GM20431 (cell line): ENCODE measurements around the gene AGAP1.

Source experiments
- in situ Hi-C: fragments of 300-500 bp; cut with MseI, MboI; formaldehyde crosslinking; loops from one replicate; pipeline ENCODE4 v1.15.0; 2020; ENCODE audit warnings: low sequenced_read_pairs; ENCODE audit not compliant: unreplicated experiment

The AGAP1 gene

DNA sequence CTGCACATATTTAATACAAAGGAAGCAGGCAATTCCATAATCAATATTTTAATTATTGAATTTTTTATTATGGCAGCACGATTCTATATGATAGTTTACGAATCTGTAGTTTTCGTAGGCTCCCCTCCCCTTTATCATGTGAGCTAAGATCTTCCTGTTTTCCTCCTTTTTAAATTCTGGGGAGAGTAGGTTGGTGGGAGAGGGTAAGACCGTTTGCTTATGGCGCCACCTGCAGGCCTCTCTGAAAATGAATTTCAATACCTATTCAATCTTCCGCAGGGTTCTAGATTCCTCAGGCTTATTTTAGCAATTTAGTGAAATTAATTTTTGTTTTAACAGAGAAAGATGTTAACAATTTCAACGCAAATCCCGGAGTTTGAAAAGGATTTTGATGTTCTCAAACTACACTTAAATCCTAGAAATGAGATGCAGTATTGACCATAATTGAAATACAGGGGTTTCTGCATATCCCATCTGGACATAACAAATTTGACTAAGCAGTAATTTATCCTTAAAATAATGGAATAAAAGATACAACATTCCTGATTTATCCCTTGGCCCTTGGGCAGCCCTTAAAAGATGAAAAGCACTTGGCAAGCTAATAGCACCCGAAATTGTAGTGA lies 687.1 kb downstream of the AGAP1 start:
- in situ Hi-C loops: loop anchor here (10.0 kb wide), 1 partner anchor 406 kb away; no protein-coding TSS in a partner anchor
